Trophoblast cell (in vitro differentiated cells and primary cell): ENCODE data around the gene ATXN1. TPM values are rescaled to one million over a fixed set of nuclear protein-coding genes. Genes with fewer than 3 reads are reported as not detected.

Experiments used
- DNase-seq, 2 donors: peaks; one replicate each; pipeline ENCODE4 v3.0.0-alpha.2; 2016
- H2AFZ ChIP-seq: 2 replicates; pipeline ENCODE4 v1.6.1; 2013; ENCODE audit warnings: low read length, moderate library complexity, mild to moderate bottlenecking; ENCODE audit not compliant: insufficient read depth, poor library complexity
- H2AK5ac ChIP-seq: 2 replicates; pipeline ENCODE4 v1.6.1; 2013; ENCODE audit warnings: mild to moderate bottlenecking, low read length
- H2BK120ac ChIP-seq: 2 replicates; pipeline ENCODE4 v1.6.1; 2013; ENCODE audit warnings: low read length, mild to moderate bottlenecking, moderate library complexity; ENCODE audit not compliant: insufficient read depth, poor library complexity
- H2BK12ac ChIP-seq: 2 replicates; pipeline ENCODE4 v1.6.1; 2013; ENCODE audit warnings: mild to moderate bottlenecking, low read length, moderate library complexity
- H2BK5ac ChIP-seq: 2 replicates; pipeline ENCODE4 v1.6.1; 2013; ENCODE audit warnings: low read length, low read depth, moderate library complexity, mild to moderate bottlenecking; ENCODE audit not compliant: poor library complexity
- H3K14ac ChIP-seq: 2 replicates; pipeline ENCODE4 v1.6.1; 2013; ENCODE audit warnings: mild to moderate bottlenecking, low read length
- H3K18ac ChIP-seq: 2 replicates; pipeline ENCODE4 v1.6.1; 2013; ENCODE audit warnings: mild to moderate bottlenecking, low read length
- H3K23ac ChIP-seq: 2 replicates; pipeline ENCODE4 v1.6.1; 2013; ENCODE audit warnings: low read length
- H3K27ac ChIP-seq: 2 replicates; pipeline ENCODE4 v1.5.1; 2013; ENCODE audit warnings: low read depth, mild to moderate bottlenecking, inconsistent platforms, low read length, moderate library complexity
- H3K27me3 ChIP-seq: 2 replicates; pipeline ENCODE4 v1.6.1; 2013; ENCODE audit warnings: inconsistent platforms, mild to moderate bottlenecking, low read length, moderate library complexity; ENCODE audit not compliant: insufficient read depth
- H3K36me3 ChIP-seq, 2 experiments: 1 replicate in 1 of 2; 2 replicates in 1 of 2; pipeline ENCODE4 v1.6.1; 2013; ENCODE audit warnings: low read length in 2 of 2, mild to moderate bottlenecking in 2 of 2, moderate library complexity in 1 of 2; ENCODE audit not compliant: insufficient read depth in 2 of 2, control insufficient read depth in 1 of 2
- H3K4ac ChIP-seq: 2 replicates; pipeline ENCODE4 v1.6.1; 2013; ENCODE audit warnings: low read depth, mild to moderate bottlenecking, low read length, moderate library complexity
- H3K4me1 ChIP-seq, 2 experiments: 1 replicate in 1 of 2; 2 replicates in 1 of 2; pipeline ENCODE4 v1.6.1; 2013; ENCODE audit warnings: low read length in 2 of 2, mild to moderate bottlenecking in 2 of 2, moderate library complexity in 1 of 2; ENCODE audit not compliant: insufficient read depth in 2 of 2, control insufficient read depth in 1 of 2
- H3K4me2 ChIP-seq: 2 replicates; pipeline ENCODE4 v1.6.1; 2013; ENCODE audit warnings: inconsistent platforms, mild to moderate bottlenecking, low read length, moderate library complexity
- H3K4me3 ChIP-seq: 2 replicates; pipeline ENCODE4 v1.5.1; 2013; ENCODE audit warnings: mild to moderate bottlenecking, low read depth, low read length, inconsistent platforms
- H3K79me1 ChIP-seq: one replicate; pipeline ENCODE4 v1.6.1; 2013; ENCODE audit warnings: low read length
- H3K79me2 ChIP-seq: 2 replicates; pipeline ENCODE4 v1.6.1; 2013; ENCODE audit warnings: low read length, mild to moderate bottlenecking; ENCODE audit not compliant: control insufficient read depth, insufficient read depth, poor library complexity
- H3K9ac ChIP-seq: 2 replicates; pipeline ENCODE4 v1.6.1; 2013; ENCODE audit warnings: mild to moderate bottlenecking, low read length
- H3K9me3 ChIP-seq: 2 replicates; pipeline ENCODE4 v1.6.1; 2013; ENCODE audit warnings: low read depth, mild to moderate bottlenecking, control low read depth, inconsistent platforms, low read length; ENCODE audit not compliant: insufficient read depth
- H4K12ac ChIP-seq: 2 replicates; pipeline ENCODE4 v1.6.1; 2013; ENCODE audit warnings: low read depth, mild to moderate bottlenecking, low read length, moderate library complexity
- H4K8ac ChIP-seq: 2 replicates; pipeline ENCODE4 v1.6.1; 2013; ENCODE audit warnings: low read depth, mild to moderate bottlenecking, low read length, moderate library complexity
- H4K91ac ChIP-seq: one replicate; pipeline ENCODE4 v1.6.1; 2013; ENCODE audit warnings: low read depth, mild to moderate bottlenecking, low read length, moderate library complexity
- WGBS: extraction: QIAGEN DNeasy Blood & Tissue Kit; methylation state at CpG from one replicate; pipeline ENCODE4 v1.1.7; 2013; ENCODE audit warnings: missing lambda C conversion rate; ENCODE audit not compliant: insufficient read length, insufficient coverage; ENCODE audit errors: extremely low coverage; 5-methylcytosine and 5-hydroxymethylcytosine counted together
- polyA plus RNA-seq: library from polyadenylated mRNA; stranded (reverse); fragments of 200-250 nt; gene quantifications from 2 replicates; pipeline ENCODE4 v1.2.3, GENCODE V29; 2013

Gene ATXN1
- polyA plus RNA-seq = 10.5 and 11.1 TPM in 2 replicates

DNA sequence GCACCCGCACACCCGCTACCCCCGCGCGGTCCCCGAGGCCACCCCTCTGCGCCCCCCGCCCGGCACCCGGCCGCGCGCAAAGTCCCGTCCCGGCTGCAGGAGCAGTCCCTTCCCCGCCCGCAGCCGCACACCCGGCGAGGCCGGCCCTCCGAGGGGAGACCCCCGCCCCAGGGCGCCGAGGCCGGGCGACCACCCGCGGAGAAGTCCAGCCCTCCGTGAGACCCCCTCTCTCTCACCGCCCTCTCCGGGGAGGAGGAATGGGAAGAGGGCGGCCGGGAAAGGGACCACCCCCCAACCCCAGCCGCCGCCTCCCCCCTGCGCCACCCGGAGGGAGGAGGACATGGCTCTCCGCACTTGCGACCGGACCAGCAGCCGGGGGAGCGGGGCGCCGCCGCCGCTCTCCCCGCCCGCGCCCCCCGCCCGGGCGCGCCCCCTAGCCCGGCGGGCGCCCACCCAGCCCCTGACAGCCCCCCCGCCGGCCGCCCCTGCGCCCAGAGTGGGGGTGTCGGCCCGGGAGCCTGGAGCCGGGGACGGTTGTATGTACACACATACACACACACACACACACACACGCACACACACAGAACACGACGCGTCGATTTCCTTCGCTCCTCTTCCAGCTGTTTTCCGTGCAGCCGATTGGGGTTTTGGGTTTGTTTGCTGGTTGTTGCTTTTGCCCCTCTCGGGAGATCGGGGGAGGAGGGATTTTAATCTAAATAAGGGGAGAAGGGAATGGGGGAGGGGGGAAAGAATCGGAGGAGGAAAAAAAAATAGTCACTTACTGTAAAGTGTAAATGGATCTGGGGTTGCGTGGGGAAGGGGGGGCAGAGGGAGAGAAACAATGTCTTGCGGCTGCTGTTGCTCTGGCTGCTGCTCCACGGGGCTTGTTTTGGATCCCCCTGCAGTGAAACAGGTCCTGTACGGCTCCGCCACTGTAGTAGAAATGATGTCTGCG is at the start of gene ATXN1:
TSS of gene ATXN1 (minus strand) at position 945 of the 955 bp plus-strand sequence.
- H4K12ac ChIP-seq = peak within 1 kb of the TSS; percentile 44
- peak within 1 kb of the TSS; percentile 88 for H3K27ac ChIP-seq

DNA sequence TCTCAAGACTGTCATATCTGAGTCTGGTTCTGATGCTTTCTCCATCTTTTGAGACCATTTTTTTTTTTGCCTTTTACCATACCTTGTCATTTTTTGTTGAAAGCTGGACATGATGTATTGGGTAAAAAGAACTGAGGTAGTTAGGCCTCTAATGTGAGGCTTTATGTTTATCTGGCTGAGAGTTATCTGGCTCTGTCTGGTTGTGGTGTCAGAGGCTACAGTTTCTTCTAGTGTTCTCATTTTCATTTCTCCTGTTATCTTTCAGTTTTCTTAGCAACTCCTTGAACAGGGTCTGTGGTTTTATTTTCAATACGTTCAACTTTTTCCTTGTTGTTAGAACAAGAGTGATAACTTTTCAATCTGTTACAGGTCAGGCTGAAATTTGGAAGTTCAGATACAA is 49.2 kb upstream of the ATXN1 start:
- Histone ChIP-seq H3K4me2 (no peak overlapping the region), H3K4ac (no peak overlapping the region), H3K79me2 (no peaks in the 10 kb centered on the region), H2AFZ (no peak overlapping the region), H3K4me3 (no peak overlapping the region), H3K9me3 (no peaks in the 10 kb centered on the region), H3K9ac (no peak overlapping the region), H4K91ac (no peak overlapping the region), H2BK120ac (no peak overlapping the region), H2BK12ac (no peak overlapping the region), H2BK5ac (no peak overlapping the region), H3K18ac (no peak overlapping the region), H3K27me3 (no peaks in the 10 kb centered on the region), H3K27ac (no peak overlapping the region), H2AK5ac (no peak overlapping the region), H3K23ac (no peak overlapping the region), H4K8ac (no peak overlapping the region), H3K4me1 (no peaks in the 10 kb centered on the region), H3K36me3 (no peaks in the 10 kb centered on the region), H3K14ac (no peak overlapping the region), H3K79me1 (no peaks in the 10 kb centered on the region), H4K12ac (no peak overlapping the region)
- WGBS = no CpG with 5 or more reads among the region's 1 CpG
- DNase-seq = no peak

More for the DNA sequence above, at the start of gene ATXN1:
- Histone ChIP-seq H3K23ac (no peak within 1 kb of the TSS), H3K79me2 (peaks cover 12% of the 10 kb centered on the region), H2AFZ (peak within 1 kb of the TSS; percentile 89), H3K4me1 (peaks cover 0 to 11% of the 10 kb centered on the region in 2 experiments), H2BK5ac (peak within 1 kb of the TSS; percentile 97), H3K18ac (peak within 1 kb of the TSS; percentile 99), H3K4ac (peak within 1 kb of the TSS; percentile 90), H3K9me3 (no peaks in the 10 kb centered on the region), H4K91ac (peak within 1 kb of the TSS; percentile 86), H3K4me3 (peak within 1 kb of the TSS; percentile 94), H3K27me3 (no peaks in the 10 kb centered on the region), H3K4me2 (peak within 1 kb of the TSS; percentile 96), H3K36me3 (no peaks in the 10 kb centered on the region), H2BK12ac (peak within 1 kb of the TSS; percentile 71), H2BK120ac (peak within 1 kb of the TSS; percentile 94), H3K9ac (peak within 1 kb of the TSS; percentile 95), H4K8ac (peak within 1 kb of the TSS; percentile 85), H3K79me1 (peaks cover 20% of the 10 kb centered on the region), H2AK5ac (no peak within 1 kb of the TSS), H3K14ac (peak within 1 kb of the TSS; percentile 95)
- no CpG with 5 or more reads among the region's 82 CpGs for WGBS
- DNase-seq = peak; percentile 62 to 71

DNA sequence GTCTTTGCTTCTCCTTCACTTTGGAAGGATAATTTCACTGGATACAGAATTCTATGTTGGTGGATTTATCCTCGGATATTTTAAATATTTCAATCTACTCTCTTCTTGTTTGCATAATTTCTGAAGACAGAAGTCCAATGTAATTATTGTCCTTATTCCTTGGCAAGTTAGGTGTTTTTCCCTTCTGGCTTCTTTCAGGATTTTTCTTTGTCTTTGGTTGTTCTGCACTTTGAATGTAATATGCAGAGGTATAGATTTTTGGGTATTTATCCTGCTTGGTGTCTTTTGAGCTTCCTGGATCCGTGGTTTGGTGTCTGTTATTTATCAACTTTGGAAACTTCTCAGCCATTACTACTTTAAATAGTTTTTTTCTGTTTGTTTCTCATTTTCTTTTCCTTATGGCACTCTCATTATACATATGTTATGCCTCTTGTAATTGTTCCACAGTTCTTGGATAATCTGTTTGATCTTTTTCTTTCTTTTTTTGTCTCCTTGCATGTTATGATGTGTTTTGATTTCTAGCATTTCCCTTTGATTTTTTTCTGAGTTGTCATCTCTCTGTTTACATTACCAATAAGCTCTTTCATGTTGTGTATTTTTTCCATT is 48.6 kb upstream of the ATXN1 start:
- Histone ChIP-seq H2BK120ac (no peak overlapping the region), H3K4me3 (no peak overlapping the region), H4K91ac (no peak overlapping the region), H3K14ac (no peak overlapping the region), H2BK5ac (no peak overlapping the region), H3K9me3 (no peaks in the 10 kb centered on the region), H2AFZ (no peak overlapping the region), H2AK5ac (no peak overlapping the region), H3K23ac (no peak overlapping the region), H3K27me3 (no peaks in the 10 kb centered on the region), H3K18ac (no peak overlapping the region), H3K4me1 (no peaks in the 10 kb centered on the region), H3K4ac (no peak overlapping the region), H4K8ac (no peak overlapping the region), H3K27ac (no peak overlapping the region), H3K9ac (no peak overlapping the region), H3K79me2 (no peaks in the 10 kb centered on the region), H4K12ac (no peak overlapping the region), H3K4me2 (no peak overlapping the region), H2BK12ac (no peak overlapping the region), H3K36me3 (no peaks in the 10 kb centered on the region), H3K79me1 (no peaks in the 10 kb centered on the region)
- WGBS = no CpG with 5 or more reads among the region's 2 CpGs
- no peak for DNase-seq

DNA sequence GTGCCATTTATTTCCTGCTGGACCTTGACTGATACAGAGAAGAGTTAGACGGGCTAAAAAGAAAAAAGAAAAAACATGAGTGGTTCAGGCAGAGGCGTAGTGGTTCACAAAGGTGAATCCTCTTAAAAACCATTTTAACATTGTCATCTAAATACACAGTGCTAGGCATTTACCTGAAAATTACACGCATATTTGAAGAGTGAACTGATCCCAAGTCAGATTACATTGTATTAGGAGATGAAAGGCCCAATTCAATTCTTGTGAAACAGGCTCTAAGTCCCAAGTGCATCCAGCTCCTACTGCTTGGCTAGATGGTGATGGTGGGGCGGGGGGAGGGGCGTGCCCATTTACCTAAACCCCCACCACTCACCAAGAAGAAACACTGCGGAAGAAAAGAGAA is 46.7 kb upstream of the ATXN1 start:
- H3K4me3 ChIP-seq = no peak overlapping the region
- no peak overlapping the region for H3K4ac ChIP-seq
- no peaks in the 10 kb centered on the region for H3K79me1 ChIP-seq
- no peak overlapping the region for H2BK5ac ChIP-seq
- no peak overlapping the region for H4K91ac ChIP-seq
- no peak overlapping the region for H2BK12ac ChIP-seq
- no peak overlapping the region for H3K18ac ChIP-seq
- H3K23ac ChIP-seq = no peak overlapping the region
- H3K9ac ChIP-seq = no peak overlapping the region
- H3K36me3 ChIP-seq = no peaks in the 10 kb centered on the region
- no peak overlapping the region for H2AFZ ChIP-seq
- H3K27ac ChIP-seq = no peak overlapping the region
- H3K9me3 ChIP-seq = no peaks in the 10 kb centered on the region
- no peak overlapping the region for H2BK120ac ChIP-seq
- DNase-seq = peak in 1 of 2 donors; percentile 42
- no peak overlapping the region for H3K14ac ChIP-seq
- no peak overlapping the region for H4K8ac ChIP-seq
- no peaks in the 10 kb centered on the region for H3K79me2 ChIP-seq
- H2AK5ac ChIP-seq = no peak overlapping the region
- H3K4me2 ChIP-seq = no peak overlapping the region
- WGBS = no CpG with 5 or more reads among the region's 6 CpGs
- H3K27me3 ChIP-seq = no peaks in the 10 kb centered on the region
- no peaks in the 10 kb centered on the region for H3K4me1 ChIP-seq
- H4K12ac ChIP-seq = no peak overlapping the region
